GM12874 (cell line): ENCODE results near the gene MS4A14.

ENCODE experiments used
- TF ChIP-seq, protein P1 (sequence below): IDR thresholded peaks from 2 replicates; pipeline ENCODE4 v1.5.1; 2011; ENCODE audit warnings: low read depth, mild to moderate bottlenecking, control low read depth, low read length, moderate library complexity; ENCODE audit not compliant: insufficient read depth

Gene MS4A14

DNA sequence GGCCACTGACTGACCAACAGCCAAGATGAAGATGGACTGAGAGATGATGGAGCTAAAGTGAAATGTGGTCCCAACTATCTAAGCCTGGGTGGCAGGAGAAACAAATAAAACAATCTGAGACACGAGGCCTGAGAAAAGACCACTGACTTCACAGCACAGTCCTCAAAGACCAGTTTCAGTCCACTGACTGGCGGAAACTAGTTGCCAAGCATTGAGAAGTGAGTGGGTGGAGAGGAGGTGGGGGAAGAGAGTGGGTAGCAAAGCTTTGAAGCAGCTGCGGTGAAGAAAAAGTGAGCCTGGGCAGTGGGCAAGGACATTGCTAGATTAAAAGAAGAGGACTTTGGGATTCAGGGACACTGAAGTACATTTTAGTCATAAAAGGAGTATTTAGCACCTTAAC, 61.3 kb downstream of the MS4A14 start:
- TF ChIP-seq, protein P1, sequence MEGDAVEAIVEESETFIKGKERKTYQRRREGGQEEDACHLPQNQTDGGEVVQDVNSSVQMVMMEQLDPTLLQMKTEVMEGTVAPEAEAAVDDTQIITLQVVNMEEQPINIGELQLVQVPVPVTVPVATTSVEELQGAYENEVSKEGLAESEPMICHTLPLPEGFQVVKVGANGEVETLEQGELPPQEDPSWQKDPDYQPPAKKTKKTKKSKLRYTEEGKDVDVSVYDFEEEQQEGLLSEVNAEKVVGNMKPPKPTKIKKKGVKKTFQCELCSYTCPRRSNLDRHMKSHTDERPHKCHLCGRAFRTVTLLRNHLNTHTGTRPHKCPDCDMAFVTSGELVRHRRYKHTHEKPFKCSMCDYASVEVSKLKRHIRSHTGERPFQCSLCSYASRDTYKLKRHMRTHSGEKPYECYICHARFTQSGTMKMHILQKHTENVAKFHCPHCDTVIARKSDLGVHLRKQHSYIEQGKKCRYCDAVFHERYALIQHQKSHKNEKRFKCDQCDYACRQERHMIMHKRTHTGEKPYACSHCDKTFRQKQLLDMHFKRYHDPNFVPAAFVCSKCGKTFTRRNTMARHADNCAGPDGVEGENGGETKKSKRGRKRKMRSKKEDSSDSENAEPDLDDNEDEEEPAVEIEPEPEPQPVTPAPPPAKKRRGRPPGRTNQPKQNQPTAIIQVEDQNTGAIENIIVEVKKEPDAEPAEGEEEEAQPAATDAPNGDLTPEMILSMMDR: no peak

DNA sequence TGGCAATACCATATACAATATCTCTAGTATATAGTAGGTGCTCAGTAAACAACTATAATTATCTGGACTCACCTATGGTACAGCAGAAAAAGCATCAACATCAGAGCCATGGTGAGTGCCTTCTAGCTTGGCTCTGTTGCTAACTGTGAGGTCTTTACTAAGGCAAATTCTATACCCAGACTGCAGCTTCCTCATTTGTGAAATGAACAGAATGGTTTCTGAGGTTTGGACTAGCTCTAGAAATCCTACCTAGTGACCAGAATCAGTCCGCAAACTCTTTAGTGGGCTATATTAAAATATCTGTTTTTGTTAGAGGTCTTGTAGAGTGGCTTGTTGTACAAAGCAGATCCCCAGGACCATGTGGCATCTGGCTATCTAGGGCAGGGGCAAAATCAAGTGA, 63.1 kb downstream of the MS4A14 start:
- TF ChIP-seq, protein P1: no peak
